Measurements from ENCODE around the gene CACNA2D2.

The CACNA2D2 gene

GRCh38 chr3:50503504-50504342 is at the start of gene CACNA2D2:
TSS of gene CACNA2D2 (minus strand) at chr3:50503634. CDS start at chr3:50503423, 211 bp downstream.
- peak; percentile 80 for DNase-seq

- no peak for DNase-seq
Observed at GRCh38 chr3:50552598-50552997, 49.2 kb upstream of the CACNA2D2 start.

GRCh38 chr3:50551681-50552435 is 48.4 kb upstream of the CACNA2D2 start:
- DNase-seq = no peak

- DNase-seq = no peak
Observed at GRCh38 chr3:50551054-50551659, 47.7 kb upstream of the CACNA2D2 start.

- DNase-seq = peak; percentile 78
Observed at GRCh38 chr3:50550079-50550736, 46.8 kb upstream of the CACNA2D2 start.

GRCh38 chr3:50549226-50549625 is 45.8 kb upstream of the CACNA2D2 start:
- no peak for DNase-seq

- no peak for DNase-seq
Observed at GRCh38 chr3:50545781-50546180, 42.3 kb upstream of the CACNA2D2 start.

- peak; percentile 74 for DNase-seq
Observed at GRCh38 chr3:50542177-50543034, 39.0 kb upstream of the CACNA2D2 start.

GRCh38 chr3:50539356-50540286 is 36.2 kb upstream of the CACNA2D2 start:
- peak; percentile 90 for DNase-seq

- DNase-seq = no peak
Observed at GRCh38 chr3:50537421-50538129, 34.1 kb upstream of the CACNA2D2 start.

GRCh38 chr3:50536471-50537180 is 33.2 kb upstream of the CACNA2D2 start:
- no peak for DNase-seq

- DNase-seq = no peak
Observed at GRCh38 chr3:50534681-50535330, 31.4 kb upstream of the CACNA2D2 start.

GRCh38 chr3:50533807-50534461 is 30.5 kb upstream of the CACNA2D2 start:
- DNase-seq = no peak

- DNase-seq = no peak
Observed at GRCh38 chr3:50533316-50533715, 29.9 kb upstream of the CACNA2D2 start.

- no peak for DNase-seq
Observed at GRCh38 chr3:50532062-50532705, 28.8 kb upstream of the CACNA2D2 start.

GRCh38 chr3:50531201-50531600 is 27.8 kb upstream of the CACNA2D2 start:
- DNase-seq = no peak

- no peak for DNase-seq
Observed at GRCh38 chr3:50530001-50530970, 26.9 kb upstream of the CACNA2D2 start.

Data from hematopoietic multipotent progenitor cell treated with erythropoietin and hydrocortisone succinate and interleukin-3 and kit ligand, for 4 days (in vitro differentiated cells).